ENCODE results near the gene WDR90. TPM values are rescaled to one million over a fixed set of nuclear protein-coding genes. Genes with fewer than 3 reads are reported as not detected.
"Not testable (repeated sequence)": the region's sequence is repeated elsewhere in the genome, so short reads cannot be mapped to it uniquely, and the experiment has no call there.

Gene WDR90
- total RNA-seq, 1 donor from 2014 or later = 14.8 TPM

DNA sequence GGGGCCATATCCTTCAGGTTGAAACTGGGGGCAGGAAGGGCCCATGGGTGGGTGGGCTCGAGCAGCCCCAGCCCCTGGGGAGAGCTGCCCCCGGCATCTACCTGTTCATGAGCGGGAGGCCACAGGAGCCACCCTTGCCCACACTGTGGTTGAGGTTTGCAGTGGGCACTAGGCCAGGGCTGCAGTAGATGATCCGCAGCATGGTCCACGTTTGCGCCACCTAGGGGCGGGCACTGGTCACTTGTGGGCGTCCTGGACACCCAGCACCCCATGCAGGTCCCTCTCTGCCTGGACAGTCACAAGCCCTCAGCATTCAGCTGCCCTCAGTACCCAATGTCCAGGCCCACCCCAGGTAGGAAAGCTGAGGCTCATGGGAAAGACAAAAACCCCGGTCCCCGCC, 36.8 kb downstream of the WDR90 start:
- no peak for DNase-seq (ENCODE audit: low read depth, low spot score)

DNA sequence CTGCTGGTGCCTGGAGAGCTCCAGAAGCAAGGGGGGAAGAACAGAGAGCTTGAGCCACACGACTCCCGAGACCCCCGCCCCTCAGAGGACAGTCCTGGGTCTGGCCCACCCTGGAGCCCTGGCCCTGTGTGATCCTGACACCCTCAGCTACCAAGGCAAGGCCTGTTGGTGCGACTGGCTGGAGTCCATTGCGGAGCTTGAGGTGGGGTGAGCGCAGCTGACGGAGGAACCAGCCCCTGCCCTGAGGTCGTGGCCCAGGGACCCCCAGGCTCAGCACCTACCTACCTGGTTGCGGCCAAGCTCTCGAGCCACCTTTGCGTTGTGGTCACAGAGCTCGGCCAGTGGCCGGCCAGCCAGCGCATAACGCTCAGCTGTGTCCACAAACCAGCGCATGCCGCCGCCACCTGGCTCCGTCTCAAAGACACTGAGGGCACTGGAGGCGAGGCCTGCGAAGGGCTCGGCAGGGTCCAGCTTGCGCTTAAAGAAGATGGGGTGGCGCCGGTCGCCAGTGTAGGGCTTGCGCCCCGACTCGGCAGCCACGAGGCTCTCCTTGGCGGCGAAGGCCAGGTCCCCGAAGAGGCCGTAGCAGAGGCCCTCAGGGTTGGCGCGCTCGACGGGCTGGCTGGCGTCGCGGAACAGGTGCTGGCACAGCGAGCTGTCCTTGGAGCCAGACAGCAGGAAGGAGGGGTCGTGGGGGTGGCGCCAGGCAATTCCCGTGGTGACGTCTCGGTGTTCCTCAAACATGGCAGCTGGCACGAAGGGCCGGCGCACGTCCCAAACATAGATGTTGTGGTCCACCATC, 37.5 kb downstream of the WDR90 start:
- DNase-seq (ENCODE audit: low read depth, low spot score) = no peak

DNA sequence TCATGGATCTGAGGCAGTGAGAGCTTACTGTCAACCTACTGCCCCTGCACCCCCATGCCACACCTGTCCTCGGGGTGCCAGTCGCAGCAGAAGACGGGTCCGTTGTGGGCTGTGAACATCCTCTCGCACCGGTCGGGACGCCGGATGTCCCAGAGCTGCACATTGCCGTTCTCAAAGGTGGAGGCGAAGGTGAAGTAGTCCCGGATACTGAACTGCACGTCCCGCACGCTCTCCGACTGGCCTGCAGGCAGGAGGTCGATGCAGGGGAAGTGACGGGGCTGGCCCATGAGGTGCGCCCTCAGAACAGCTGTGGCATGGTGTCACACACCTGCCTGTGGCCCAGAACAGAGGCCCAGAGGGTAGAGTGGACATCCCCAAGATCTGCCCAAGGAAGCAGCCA, 38.3 kb downstream of the WDR90 start:
- no peak for DNase-seq (ENCODE audit: low read depth, low spot score)

DNA sequence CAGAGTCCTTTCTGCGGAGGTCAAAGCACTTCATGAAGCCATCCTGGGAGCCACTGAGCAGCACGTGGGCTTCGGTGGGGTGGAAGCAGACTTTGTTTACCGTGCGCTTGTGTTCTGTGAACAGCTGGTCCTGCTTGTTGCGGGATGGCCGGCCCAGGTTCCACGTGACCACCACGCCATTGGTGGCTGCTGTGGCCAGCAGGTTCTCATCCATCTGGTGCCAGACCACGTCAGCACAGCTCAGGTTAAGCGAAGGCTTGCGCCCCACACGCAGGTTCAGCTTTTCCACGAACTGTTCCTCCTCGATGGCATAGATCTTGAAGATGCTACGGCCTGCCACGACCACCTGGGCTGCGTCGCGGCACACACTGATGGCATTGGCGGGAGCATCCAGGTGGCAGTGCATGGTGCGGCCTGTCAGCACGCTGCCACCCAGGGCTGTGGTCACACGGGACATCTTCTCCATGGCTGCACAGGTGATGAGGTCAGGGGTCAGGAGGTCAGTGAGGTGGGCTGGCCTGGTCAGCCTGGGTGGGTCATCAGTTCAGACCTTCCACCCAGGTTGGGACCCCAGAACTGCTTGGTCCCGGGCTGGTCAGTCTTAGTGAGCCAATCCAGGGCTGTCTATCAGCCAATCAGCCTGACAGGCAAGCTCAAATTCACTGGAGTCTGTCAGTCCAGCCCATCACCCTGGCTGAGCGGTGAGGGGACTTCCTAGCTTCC, 40.2 kb downstream of the WDR90 start:
- no peak for DNase-seq (ENCODE audit: low read depth, low spot score)

DNA sequence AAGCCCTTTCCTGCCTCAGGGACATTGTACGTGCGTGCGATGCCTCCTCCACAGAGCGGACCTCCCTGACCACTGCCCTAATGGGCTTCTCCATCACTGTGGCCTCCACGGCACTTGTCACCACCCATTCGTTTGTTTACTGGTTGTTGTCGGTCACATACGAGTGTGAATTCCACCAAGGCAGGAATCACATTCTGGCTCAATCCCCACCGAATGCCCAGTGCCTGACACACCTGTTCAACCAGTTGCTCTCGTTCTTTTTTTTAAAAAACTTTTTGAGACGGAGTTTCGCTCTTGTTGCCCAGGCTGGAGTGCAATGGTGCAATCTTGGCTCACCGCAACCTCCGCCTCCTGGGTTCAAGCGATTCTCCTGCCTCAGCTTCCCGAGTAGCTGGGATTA, 42.1 kb downstream of the WDR90 start:
- not testable (repeated sequence) for DNase-seq (ENCODE audit: low read depth, low spot score)

DNA sequence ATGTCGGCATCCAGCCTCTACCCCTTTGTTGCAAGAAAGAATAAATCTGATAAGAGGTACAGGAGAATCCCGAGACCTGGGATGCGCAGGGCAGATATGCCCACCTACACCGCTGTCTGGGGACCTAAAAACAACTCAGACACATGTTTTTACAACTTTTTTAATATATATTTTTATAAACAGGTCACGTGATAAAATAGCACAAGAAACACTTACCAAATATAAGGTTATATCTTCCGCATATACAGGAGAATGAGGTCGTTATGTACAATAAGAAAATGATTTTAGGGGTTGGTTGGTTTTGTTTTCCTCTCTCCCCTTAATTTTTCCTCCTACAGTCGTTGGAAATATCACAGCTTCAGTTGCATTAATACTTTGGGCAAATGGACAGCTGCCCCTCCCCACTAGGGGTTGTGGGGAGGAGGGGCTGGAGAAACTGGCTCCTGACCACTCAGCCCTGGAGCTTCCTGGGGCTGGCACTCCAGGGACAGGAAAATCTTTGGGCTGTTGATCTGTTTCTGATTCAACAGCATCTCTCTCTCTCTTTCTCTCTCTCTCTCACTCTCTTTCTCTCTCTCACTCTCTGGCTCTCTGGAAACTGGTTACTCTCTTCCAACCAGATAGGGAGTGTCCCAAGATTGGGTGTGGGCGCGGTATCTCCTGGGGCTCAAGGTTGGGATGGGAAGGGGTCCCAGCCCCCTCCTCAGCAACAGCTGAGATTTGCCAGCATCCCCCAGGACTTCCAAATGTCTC, 43.4 kb downstream of the WDR90 start:
- no peak for DNase-seq (ENCODE audit: low read depth, low spot score)

DNA sequence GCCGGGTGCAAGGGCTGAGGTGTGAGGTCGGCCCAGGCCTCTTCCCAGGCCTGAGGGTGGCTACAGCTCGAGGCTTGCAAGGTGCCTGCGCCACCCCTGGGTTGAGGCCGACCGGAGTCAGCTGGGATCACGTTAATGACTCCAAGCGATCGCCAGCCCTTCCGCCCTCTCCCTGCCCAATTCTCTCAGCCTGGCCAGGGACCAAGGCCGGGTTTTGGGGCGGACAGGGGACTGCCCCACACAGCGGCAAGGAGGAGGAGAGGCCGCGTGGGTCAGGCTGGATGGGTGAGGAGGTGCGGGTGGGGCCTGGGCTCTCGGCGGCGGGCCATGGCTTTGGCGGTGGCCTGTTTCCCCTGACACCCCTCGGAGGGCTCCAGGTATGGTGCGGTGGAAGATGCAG, 44.2 kb downstream of the WDR90 start:
- no peak for DNase-seq (ENCODE audit: low read depth, low spot score)

DNA sequence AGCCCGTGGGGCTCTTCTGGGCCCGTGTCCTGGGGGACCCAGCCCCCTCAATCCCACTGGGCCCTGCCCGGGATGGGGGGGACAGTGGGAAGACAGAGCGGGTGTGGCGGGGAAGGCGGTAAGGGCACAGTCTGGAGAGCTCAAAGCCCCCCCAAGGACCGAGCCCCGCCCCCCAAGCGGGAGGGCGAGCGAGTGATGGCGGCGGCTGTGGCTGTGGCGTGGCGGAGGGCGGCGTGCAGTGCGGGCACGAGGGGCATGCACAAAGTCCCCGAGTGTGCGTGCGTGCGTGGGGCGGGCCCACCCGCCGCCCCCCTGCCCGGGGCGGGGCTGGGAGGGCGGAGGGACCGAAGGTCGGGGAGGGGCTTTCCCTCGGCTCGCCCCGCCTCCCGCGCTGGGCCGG, 44.6 kb downstream of the WDR90 start:
- DNase-seq (ENCODE audit: low read depth, low spot score) = no peak

DNA sequence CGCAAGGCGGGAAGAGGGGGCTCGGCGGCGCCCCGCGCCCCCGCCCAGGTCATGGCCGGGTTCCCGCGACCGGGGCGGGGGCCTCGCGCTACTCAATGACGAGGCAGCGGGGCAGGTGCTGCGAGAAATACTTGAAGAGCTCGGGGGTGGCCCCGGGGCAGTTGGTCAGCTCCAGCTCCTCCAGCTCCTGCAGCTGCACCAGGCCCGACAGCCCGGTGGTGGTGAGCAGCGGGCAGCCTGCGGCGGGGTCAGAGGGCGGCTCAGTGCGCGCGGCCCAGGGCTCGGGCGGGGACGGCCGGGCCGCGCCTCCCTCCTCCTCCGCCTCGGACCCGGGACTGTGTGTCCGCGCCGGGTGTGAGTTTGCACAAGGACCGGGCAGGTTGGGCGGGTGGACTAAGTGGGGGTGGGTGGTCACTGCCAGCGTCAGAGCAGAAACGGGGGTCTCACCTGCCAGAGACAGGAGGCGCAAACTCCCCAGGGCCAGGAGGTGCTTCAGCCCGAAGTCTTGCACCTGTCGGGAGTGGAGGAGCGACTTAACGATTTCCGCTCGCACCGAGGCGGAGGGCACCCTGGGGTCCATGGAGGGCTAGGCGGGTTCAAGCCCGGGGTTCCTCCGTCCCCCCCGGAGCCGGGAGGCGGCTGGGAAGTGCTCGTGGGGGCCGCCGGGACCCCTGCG, 45.2 kb downstream of the WDR90 start:
- DNase-seq (ENCODE audit: low read depth, low spot score) = no peak

DNA sequence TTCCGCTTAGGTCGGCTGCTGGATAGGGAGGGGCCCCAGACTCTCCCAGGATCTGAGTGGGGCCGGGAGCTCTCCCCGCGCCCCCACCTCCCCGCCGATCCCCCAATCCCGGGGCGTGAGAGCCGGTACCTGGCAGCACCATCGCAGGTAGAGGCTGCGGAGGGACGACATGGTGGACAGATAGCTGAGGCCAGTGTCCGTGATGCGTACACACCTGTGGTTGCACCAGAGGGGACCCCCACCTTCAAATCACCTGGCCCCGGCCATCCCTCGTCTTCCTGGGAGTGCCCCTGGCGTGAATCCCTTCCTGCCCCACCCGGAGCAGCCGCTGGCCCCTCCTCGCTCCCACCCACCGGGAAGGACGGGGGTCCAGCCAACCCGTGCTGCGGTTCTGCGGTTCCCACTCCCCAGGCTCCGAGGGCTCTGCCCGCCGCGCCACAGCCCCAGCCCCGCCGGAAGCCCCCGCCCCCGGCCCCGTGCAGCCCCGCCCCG, 45.7 kb downstream of the WDR90 start:
- no peak for DNase-seq (ENCODE audit: low read depth, low spot score)

DNA sequence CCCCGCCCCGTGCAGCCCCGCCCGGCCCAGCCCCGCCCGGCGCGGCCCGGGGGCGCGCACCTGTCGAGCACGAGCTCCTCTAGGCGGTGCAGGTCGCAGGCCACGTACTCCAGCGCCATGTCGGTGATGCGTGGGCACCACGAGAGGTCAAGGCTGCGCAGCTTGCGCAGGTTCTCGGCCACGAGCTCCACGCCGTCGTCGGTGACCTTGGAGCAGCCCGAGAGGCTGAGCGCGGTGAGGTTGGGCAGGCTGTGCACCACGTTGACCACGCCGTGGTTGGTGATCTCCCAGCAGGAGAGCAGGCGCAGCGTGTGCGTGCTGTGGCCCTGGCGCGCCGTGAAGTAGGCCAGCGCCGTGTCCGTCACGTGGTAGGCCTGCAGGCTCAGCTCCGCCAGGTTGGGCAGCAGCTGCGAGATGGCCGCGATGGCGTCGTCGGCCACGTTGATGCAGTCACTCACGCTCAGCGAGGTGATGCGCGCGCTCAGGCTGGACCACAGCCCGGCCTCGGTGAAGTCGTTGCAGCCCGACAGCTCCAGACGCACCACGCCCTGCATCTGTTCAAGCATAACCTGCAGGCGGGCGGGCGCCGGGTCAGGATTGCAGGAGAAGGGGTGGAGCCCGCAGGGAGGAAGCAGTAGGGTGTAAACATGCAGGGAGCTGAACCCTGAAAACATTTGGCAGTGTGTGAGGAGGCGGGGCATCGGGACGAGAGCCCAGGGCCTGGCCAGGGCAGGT, 46.4 kb downstream of the WDR90 start:
- no peak for DNase-seq (ENCODE audit: low read depth, low spot score)

DNA sequence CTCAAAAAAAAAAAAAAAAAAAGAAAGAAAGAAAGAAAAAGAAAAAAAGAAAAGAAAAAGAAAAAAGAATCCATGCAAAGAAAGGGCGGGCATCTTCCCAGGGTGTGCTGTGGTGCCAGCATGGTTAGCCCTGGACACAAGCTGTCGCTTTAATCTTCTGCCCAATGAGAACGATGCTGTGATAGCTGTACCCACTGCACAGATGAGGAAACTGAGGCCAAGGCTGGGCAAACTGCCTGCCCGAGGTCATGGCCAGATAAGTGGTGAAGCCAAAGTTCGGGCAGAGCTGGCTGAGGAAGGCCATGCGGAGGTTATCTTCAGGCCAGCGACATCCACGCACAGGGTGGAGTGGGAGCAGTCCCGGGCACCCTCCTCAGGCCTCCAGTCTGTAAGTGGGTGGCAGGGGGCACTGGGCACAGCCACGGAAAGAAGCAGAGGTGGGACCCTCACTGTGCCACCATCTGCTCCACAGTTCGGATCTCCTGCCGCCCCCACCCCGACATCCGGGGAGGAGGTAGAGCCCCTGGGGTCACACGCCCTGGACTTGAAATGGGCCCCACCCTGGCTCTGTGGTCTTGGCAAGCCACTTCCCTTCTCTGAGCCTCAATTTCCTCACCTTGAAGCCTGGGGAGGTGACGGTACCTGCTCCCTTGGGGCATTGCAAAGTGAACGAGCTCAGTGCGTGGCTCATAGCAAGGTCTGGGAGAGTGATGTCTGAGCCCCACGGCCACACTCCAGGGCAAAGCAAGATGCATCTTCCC, 49.9 kb downstream of the WDR90 start:
- DNase-seq (ENCODE audit: low read depth, low spot score) = no peak

DNA sequence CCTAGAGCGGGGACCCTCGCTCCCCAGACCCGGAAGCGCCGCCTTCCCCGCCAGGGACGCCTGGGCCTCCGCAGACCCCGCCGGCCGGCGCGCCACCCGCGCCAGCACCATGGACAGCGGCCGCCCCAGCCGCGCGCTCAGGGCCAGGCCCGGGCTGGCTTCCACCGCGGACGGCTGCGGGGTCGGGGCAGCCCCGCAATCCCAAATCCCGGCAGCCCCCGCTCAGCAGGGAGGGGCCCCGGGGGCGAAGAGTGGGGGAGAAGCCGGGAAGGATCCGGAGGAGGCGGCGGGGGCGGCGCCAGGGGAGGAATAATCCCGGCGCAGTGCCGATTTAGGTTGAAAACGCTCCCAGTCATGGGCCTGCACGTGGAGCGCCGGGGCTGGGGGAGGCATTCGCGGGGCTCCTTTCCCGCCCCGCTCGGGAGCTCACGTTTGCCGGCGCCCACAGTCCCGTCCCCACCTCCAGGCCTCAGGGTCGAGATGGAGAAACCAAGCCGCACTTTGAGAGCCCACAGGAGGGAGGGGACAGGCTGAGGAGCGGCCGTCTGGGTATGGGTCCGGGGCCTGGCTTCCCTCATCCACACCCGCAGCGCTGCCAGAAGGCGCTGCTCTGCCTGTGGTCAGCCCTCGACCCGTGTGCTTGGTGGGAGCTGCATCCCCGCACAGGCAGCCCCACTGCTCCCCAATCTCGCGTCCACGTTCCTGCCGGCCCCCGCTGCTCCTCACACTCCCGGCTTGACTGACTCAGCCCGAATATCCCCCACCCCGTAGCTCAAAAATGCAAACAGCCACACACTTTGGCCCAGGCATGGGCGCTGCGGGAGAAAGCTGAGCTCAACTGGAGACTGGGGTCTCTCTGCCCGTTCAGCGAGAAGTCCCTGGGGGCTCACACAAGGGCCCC, 51.8 kb downstream of the WDR90 start:
- DNase-seq (ENCODE audit: low read depth, low spot score) = no peak

DNA sequence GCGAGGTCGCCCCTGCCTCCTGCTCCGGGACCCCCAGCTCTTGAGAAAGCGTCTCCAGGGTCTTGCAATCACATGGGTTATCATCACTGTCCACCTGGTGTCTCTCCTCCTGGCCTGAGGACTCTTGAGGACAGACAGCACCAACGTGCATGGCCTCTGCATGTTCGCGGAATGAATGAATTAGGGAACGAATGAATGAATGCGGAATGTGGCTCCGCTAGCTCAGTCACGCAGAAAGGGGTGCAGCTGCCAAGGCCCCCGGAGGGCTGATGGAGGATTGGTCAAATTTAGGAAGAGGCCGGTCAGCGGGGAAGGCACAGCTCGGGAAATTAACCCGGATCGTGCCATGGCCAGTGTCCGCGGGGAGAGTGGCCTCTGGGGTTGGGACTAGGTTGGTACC, 53.2 kb downstream of the WDR90 start:
- no peak for DNase-seq (ENCODE audit: low read depth, low spot score)

DNA sequence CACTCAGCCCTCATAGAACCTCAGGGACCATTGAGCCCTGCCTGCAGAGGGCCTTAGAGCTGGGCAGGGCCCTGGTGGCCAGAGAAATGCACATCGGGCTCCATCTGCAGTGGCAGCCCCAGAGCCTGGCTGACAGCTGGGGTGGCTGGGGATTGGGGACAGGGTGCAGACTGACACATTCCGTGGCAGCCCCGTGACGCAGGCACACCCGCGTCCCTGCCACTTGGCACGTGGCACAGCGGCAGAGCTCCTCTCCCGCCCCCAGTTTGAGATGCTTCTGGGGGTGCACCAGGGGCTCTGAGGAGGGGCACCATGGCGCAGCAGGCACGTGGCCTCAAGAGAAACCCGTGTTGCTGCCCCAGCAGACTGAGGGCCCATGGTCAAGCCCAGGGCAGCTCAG, 54.2 kb downstream of the WDR90 start:
- DNase-seq (ENCODE audit: low read depth, low spot score) = no peak

DNA sequence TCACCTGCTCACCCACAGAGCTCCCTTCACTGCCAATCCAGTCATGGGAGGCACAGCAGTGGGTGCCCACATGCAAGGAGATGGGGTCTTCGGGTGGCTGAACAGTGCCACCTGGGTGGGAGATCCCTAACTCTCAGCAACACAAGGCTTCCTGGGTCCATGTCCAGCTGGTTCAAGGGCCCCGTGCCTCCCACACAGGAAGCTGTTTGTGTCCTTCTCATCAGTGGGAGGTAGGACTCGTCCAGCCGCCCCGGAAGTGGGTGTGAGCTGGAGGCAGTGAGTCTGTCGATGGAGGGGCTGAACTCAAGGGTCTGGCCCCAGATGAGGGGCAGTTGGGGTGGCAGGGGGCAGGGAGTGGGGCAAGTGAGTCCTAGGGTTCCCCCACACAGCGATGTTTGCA, 54.9 kb downstream of the WDR90 start:
- DNase-seq (ENCODE audit: low read depth, low spot score) = no peak

DNA sequence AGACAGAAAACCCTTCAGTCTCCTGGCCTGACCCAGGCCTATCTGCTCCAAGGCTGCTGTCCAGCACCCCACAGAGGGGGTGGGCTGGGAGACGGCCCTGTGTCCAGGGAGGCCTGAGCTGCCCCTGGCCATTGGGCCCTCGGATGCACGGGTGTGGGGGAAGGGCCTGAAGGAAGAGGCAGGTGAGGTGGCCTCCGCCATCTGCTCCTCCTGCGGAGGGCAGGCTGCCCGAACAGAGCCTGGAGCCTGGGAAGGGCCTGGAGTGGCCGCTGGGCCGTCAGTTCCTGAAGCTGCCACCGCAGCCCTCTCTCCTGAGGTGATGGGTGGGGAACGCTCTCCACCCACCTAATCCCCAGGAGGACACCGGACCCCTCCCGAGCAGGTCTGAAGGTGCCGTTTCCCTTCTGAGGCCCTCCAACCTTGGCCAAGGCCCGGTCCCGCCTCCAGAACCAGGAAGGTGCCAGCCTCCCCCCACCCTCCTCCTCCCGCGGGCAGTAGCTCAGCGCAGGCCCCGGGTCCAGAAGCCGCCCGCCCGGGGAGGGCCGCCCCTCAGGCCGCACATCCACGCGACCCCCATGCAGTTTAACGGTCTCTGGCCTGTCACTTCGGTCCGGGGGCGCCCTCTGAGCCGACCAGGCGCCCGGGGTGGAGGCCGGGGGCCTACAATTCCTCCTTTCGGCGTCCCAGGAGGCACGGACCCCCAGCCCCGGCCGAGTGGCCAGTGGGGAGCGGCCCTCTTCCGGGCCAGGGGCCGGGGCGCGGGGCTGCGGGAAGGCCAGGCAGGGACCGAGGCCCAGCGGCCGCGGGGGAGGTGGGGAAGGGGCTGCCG, 55.6 kb downstream of the WDR90 start:
- no peak for DNase-seq (ENCODE audit: low read depth, low spot score)
